ENCODE measurements around the gene ITPR2.

DNA sequence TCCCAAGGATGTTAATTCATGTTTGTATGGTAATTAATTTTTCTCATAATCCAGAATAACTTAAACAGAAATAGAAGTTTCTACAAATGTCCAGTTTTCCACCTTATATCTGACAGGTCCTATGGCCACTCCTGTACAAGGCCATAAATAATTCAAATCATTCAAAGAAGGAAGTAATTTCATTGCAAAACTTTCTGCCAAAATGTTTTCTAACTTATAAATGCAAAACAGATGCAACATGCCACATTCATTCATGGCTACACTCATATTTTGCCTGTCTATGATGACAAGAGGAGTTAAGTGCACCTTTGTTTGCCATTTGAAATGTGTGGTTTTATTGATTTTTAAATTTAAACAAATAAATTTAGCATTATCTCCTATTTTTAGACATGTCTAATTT lies 34.4 kb downstream of the ITPR2 start:
- TF ChIP-seq, protein P1, sequence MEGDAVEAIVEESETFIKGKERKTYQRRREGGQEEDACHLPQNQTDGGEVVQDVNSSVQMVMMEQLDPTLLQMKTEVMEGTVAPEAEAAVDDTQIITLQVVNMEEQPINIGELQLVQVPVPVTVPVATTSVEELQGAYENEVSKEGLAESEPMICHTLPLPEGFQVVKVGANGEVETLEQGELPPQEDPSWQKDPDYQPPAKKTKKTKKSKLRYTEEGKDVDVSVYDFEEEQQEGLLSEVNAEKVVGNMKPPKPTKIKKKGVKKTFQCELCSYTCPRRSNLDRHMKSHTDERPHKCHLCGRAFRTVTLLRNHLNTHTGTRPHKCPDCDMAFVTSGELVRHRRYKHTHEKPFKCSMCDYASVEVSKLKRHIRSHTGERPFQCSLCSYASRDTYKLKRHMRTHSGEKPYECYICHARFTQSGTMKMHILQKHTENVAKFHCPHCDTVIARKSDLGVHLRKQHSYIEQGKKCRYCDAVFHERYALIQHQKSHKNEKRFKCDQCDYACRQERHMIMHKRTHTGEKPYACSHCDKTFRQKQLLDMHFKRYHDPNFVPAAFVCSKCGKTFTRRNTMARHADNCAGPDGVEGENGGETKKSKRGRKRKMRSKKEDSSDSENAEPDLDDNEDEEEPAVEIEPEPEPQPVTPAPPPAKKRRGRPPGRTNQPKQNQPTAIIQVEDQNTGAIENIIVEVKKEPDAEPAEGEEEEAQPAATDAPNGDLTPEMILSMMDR (IDR thresholded peaks at IDR 0.05; ENCODE audit: low read length): no peak
- no peak for TF ChIP-seq EZH2 (optimal IDR thresholded peaks at IDR 0.05; ENCODE audit: low read depth, low read length)

All from MM.1S (cell line).